Measurements from ENCODE around the gene MMP15.

- no peak for TF ChIP-seq CTCF (conservative IDR thresholded peaks at IDR 0.05; ENCODE audit: low read depth, low read length)
- TF ChIP-seq EZH2 (IDR thresholded peaks at IDR 0.05; ENCODE audit: borderline replicate concordance, low read depth, low read length, poor library complexity, severe bottlenecking): no peak
Observed at GRCh38 chr16:58028541-58029070, 3.1 kb downstream of the MMP15 start.
